ENCODE measurements around the gene RTL1.

The RTL1 gene

GRCh38 chr14:100866666-100867630 lies 36.6 kb downstream of the RTL1 start:
- DNase-seq (ENCODE audit: low read depth in 1 of 2, low spot score in 1 of 2) = no peak

- DNase-seq (ENCODE audit: low read depth in 1 of 2, low spot score in 1 of 2) = no peak
Measured at GRCh38 chr14:100865682-100866591, 37.6 kb downstream of the RTL1 start.

DNA sequence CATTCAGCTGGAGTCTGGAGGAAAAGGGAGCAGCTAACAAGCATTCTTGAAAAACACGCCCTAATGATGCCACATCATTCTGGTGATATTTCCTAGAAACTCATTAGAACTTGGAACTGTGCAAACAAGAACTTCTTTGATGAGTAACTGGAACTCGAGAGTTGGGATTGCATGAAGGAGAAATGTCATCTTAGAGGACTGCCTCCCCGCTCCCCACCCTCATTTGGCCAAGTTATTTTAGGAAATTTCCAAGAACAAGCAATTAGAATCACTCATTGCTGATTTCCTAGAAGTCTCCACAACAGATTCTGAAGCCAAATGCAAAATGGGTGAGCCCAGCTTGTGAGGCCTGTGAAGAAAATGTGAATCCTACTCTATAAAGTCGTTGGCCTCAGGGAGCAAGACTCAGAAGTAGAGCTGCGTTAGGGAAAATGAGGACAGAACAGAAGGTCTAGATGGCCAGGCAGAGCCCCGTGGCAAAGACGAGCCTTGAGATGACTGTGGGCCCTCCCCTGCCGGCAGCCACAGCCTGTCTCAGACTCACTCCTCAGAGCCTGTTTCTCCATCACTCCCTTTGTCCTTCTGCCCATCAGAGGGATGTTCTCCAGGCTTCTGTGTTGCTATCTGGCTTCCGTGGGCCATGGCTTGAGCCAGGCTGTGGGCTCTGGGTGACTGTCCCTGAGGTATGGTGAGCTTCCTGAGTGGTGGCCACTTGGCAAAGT lies 38.4 kb downstream of the RTL1 start:
- DNase-seq (ENCODE audit: low read depth in 1 of 2, low spot score in 1 of 2) = no peak

DNA sequence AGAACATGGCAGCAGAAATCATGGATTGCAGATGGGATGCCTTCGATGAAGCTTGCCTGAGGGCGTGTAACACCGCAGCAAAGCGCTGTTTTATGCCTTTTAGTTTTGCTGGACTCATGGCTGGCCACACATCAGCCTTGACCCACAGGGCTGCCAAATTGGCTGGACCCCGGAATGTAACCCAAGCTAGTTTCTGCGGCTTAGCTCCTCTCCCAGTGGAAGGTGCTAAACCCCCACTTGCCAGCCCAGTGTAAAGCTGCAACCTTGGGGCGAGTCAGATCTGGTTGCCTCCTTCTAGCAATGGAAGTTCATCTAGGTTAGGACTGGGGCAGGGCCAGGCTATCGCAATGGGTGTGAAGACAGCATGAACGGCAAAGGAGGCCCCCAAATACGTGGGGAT lies 39.3 kb downstream of the RTL1 start:
- DNase-seq (ENCODE audit: low read depth in 1 of 2, low spot score in 1 of 2) = no peak

GRCh38 chr14:100862793-100863192 lies 40.7 kb downstream of the RTL1 start:
- no peak for DNase-seq (ENCODE audit: low read depth in 1 of 2, low spot score in 1 of 2)

GRCh38 chr14:100862277-100862676 lies 41.2 kb downstream of the RTL1 start:
- no peak for DNase-seq (ENCODE audit: low read depth in 1 of 2, low spot score in 1 of 2)

DNA sequence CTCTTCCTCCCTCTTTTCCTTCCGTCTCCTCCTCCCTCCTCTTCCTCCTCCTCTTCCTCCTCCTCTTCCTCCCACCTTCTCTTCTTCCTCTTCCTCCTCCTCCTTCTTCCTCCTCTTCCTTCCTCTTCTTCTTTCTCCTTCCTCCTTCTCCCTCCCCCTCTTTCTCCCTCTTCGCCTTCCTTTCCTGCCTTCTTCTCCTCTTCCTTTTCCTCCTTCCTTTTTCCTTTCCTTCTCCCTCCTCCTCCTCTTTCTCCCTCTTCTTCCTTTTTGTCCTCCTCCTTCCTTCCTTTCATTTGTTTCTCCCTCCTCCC lies 41.6 kb downstream of the RTL1 start:
- DNase-seq (ENCODE audit: low read depth in 1 of 2, low spot score in 1 of 2) = no peak

GRCh38 chr14:100861188-100861936 lies 42.2 kb downstream of the RTL1 start:
- no peak for DNase-seq (ENCODE audit: low read depth in 1 of 2, low spot score in 1 of 2)

DNA sequence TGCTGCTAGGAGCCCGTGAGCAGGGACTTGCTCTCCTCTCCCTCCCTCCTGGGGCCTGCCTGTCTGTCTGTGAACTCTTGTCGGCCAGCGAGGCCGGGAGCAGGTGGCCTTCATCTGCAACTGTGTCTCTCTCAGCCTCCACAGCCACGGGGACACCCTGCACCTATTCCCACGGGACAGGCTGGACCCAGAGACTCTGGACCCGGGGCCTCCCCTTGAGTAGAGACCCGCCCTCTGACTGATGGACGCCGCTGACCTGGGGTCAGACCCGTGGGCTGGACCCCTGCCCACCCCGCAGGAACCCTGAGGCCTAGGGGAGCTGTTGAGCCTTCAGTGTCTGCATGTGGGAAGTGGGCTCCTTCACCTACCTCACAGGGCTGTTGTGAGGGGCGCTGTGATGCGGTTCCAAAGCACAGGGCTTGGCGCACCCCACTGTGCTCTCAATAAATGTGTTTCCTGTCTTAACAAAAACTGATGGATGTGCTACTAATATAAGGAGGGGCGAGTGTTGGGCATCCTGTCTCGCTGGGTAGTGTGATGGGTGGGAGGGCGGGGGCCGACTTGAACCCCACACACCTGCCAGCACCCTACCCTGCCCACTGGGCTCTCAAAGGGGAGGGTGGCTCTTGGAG lies 42.9 kb downstream of the RTL1 start:
- no peak for DNase-seq (ENCODE audit: low read depth in 1 of 2, low spot score in 1 of 2)

DNA sequence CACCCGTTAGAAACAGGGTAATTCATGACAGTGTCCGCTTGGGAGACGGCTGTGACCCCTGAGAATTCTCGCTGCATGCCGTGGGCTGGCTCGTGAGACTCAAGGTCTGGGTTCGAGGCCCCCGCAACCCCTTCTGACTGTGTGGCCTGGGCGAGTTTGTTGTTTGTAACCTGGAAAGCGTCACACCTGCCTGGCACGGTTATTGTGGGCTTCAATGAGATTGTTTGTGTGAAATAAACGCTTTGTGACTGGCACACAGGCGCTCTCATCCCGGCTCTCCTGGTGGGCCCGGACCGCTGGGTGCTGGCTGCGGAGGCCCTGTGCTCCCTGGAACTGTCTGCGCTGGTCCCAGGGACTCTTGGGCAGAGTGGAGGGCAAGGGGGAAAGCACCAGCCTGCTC lies 43.7 kb downstream of the RTL1 start:
- DNase-seq (ENCODE audit: low read depth in 1 of 2, low spot score in 1 of 2) = no peak

- no peak for DNase-seq (ENCODE audit: low read depth in 1 of 2, low spot score in 1 of 2)
Measured at GRCh38 chr14:100858838-100859220, 44.7 kb downstream of the RTL1 start.

- no peak for DNase-seq (ENCODE audit: low read depth in 1 of 2, low spot score in 1 of 2)
Measured at GRCh38 chr14:100857923-100858837, 45.3 kb downstream of the RTL1 start.

- no peak for DNase-seq (ENCODE audit: low read depth in 1 of 2, low spot score in 1 of 2)
Measured at GRCh38 chr14:100857233-100857922, 46.1 kb downstream of the RTL1 start.

DNA sequence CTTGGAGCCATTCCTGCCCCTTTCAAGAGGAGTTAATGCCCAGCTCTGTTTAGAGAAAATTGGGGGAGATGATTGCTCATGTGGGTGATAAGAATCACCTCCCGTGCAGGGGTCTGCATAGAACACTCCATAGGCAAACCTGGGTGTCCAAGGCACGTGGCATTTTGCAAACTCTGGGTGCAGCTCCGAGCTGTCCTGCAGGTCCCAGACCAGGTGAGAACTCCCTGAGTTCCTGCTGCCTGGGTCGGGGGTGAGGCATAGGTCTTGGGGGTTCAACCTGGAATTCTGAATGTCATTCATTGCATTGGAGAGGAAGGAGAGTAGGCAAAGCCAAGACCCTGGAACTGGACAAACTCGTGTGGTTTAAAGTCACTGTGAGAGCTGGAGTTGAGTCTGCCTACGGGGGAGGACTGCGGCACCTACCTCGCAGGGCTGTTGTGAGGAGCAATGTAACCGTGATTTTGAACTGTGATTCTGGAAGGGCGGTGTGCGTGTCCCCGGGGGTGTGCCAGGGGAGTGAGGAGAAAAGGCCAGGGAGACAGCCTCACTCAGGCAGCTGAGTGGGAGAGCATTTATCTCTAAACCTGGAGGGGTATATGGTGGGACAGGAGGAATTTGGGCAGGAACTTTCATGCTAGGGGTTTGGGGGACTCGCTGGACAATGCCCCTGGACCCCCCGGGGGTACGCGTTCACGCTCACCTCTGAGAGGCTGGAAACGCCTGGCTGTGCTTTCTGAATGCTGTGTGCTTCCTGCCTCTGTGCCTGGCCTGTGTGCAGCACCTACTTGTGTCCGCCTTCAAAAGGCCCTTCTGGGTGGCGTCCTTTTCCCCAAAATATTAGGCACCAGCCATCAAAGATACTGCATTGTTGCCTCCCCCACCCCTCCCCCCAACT lies 47.2 kb downstream of the RTL1 start:
- no peak for DNase-seq (ENCODE audit: low read depth in 1 of 2, low spot score in 1 of 2)

GRCh38 chr14:100855256-100855930 lies 48.1 kb downstream of the RTL1 start:
- DNase-seq (ENCODE audit: low read depth in 1 of 2, low spot score in 1 of 2) = no peak

- DNase-seq (ENCODE audit: low read depth in 1 of 2, low spot score in 1 of 2) = no peak
Measured at GRCh38 chr14:100854435-100854834, 49.1 kb downstream of the RTL1 start.

Measured in stimulated activated CD4-positive, alpha-beta T cell treated with anti-CD3 and anti-CD28 coated beads, Interleukin-15, amount 100 ng/mL, for 1 hour (primary cell).